ENCODE results near the gene SMIM32. TPM values are rescaled to one million over a fixed set of nuclear protein-coding genes. Genes with fewer than 3 reads are reported as not detected.

SMIM32 gene
- total and polyA plus RNA-seq, 4 donors, result 0.48 TPM; not detected in 3

GRCh38 chr5:136203303-136203922 lies 10.5 kb upstream of the SMIM32 start:
- peaks cover 0 to 6% (median 0%) of the 10 kb centered on the region in 3 donors for H3K27me3 ChIP-seq (ENCODE audit: control insufficient read depth in 3 of 3, insufficient read depth in 3 of 3, low read length in 2 of 3)
- no peak for TF ChIP-seq CTCF (IDR thresholded peaks at IDR 0.05; ENCODE audit: control extremely low read depth, extremely low read depth)
- DNase-seq (no peak), ATAC-seq (ENCODE audit: insufficient read depth, low FRiP score) (no peak)
- WGBS, 2 donors, result 87 to 97% methylated on average over 6 of the region's 6 CpGs
- H3K4me3 ChIP-seq, result no peak overlapping the region
- H3K9me3 ChIP-seq (ENCODE audit: control insufficient read depth in 4 of 4, insufficient read depth in 3 of 4, low read length in 3 of 4), result peaks cover 0 to 11% (median 0%) of the 10 kb centered on the region in 4 donors
- no peaks in the 10 kb centered on the region for H3K36me3 ChIP-seq (ENCODE audit: control insufficient read depth in 4 of 4, insufficient read depth in 4 of 4, low read length in 4 of 4)
- no peak overlapping the region for H3K27ac ChIP-seq (ENCODE audit: low read depth in 1 of 2, low read length in 1 of 2)
- no peaks in the 10 kb centered on the region for H3K4me1 ChIP-seq (ENCODE audit: control insufficient read depth in 5 of 5, insufficient read depth in 5 of 5, low read length in 5 of 5)
- no peak overlapping the region for H3K9ac ChIP-seq (ENCODE audit: insufficient read depth in 1 of 2, low read length in 2 of 2)

- no peak for TF ChIP-seq CTCF (IDR thresholded peaks at IDR 0.05; ENCODE audit: control extremely low read depth, extremely low read depth)
- Histone ChIP-seq H3K9ac (ENCODE audit: insufficient read depth in 1 of 2, low read length in 2 of 2) (peak overlapping the region in 1 of 2 donors; percentile 8), H3K27me3 (ENCODE audit: control insufficient read depth in 3 of 3, insufficient read depth in 3 of 3, low read length in 2 of 3) (peaks cover 0 to 6% (median 0%) of the 10 kb centered on the region in 3 donors), H3K4me3 (no peak overlapping the region), H3K9me3 (ENCODE audit: control insufficient read depth in 4 of 4, insufficient read depth in 3 of 4, low read length in 3 of 4) (peaks cover 0 to 11% (median 0%) of the 10 kb centered on the region in 4 donors), H3K27ac (ENCODE audit: low read depth in 1 of 2, low read length in 1 of 2) (no peak overlapping the region), H3K36me3 (ENCODE audit: control insufficient read depth in 4 of 4, insufficient read depth in 4 of 4, low read length in 4 of 4) (no peaks in the 10 kb centered on the region), H3K4me1 (ENCODE audit: control insufficient read depth in 5 of 5, insufficient read depth in 5 of 5, low read length in 5 of 5) (no peaks in the 10 kb centered on the region)
- DNase-seq (peak in 2 of 3 donors; percentile 24 to 47), ATAC-seq (ENCODE audit: insufficient read depth, low FRiP score) (no peak)
- WGBS, 2 donors, result 26 to 32% methylated on average over 13 of the region's 13 CpGs
Observed at GRCh38 chr5:136202469-136203205, 9.7 kb upstream of the SMIM32 start.

GRCh38 chr5:136201870-136202269 lies 8.9 kb upstream of the SMIM32 start:
- H3K9me3 ChIP-seq (ENCODE audit: control insufficient read depth in 4 of 4, insufficient read depth in 3 of 4, low read length in 3 of 4), result peaks cover 0 to 11% (median 0%) of the 10 kb centered on the region in 4 donors
- H3K27me3 ChIP-seq (ENCODE audit: control insufficient read depth in 3 of 3, insufficient read depth in 3 of 3, low read length in 2 of 3), result peaks cover 0 to 6% (median 0%) of the 10 kb centered on the region in 3 donors
- H3K27ac ChIP-seq (ENCODE audit: low read depth in 1 of 2, low read length in 1 of 2), result no peak overlapping the region
- no peaks in the 10 kb centered on the region for H3K4me1 ChIP-seq (ENCODE audit: control insufficient read depth in 5 of 5, insufficient read depth in 5 of 5, low read length in 5 of 5)
- ATAC-seq (ENCODE audit: insufficient read depth, low FRiP score), result no peak
- H3K4me3 ChIP-seq, result no peak overlapping the region
- no peaks in the 10 kb centered on the region for H3K36me3 ChIP-seq (ENCODE audit: control insufficient read depth in 4 of 4, insufficient read depth in 4 of 4, low read length in 4 of 4)
- 58 to 71% methylated on average over 4 of the region's 4 CpGs for WGBS, 2 donors
- TF ChIP-seq CTCF (IDR thresholded peaks at IDR 0.05; ENCODE audit: control extremely low read depth, extremely low read depth), result no peak
- DNase-seq, result no peak
- H3K9ac ChIP-seq (ENCODE audit: insufficient read depth in 1 of 2, low read length in 2 of 2), result no peak overlapping the region

Data from lung (tissue), 12 donors.